HL-60 (cell line): ENCODE data around the gene FNDC10.
"Not testable (repeated sequence)": the region's sequence is repeated elsewhere in the genome, so short reads cannot be mapped to it uniquely, and the experiment has no call there.

Experiments
- CTCF ChIP-seq: IDR thresholded peaks from one replicate; pipeline ENCODE4 v1.5.1; 2011; ENCODE audit warnings: low read length, control low read depth, inconsistent platforms; ENCODE audit not compliant: insufficient read depth
- SPI1 ChIP-seq: IDR thresholded peaks from 2 replicates; pipeline ENCODE4 v1.6.1; 2012; ENCODE audit warnings: low read depth, mild to moderate bottlenecking, borderline replicate concordance

GRCh38 chr1:1634613-1635012, 34.7 kb upstream of the FNDC10 start:
- not testable (repeated sequence) for TF ChIP-seq CTCF, SPI1
